OCI-LY3 (cell line): ENCODE measurements around the gene TTC4.
A peak's percentile ranks its signal among the peaks of the same experiment; 100 is the strongest.

Experiments used
- H2AFZ ChIP-seq: fragments of 200-600, 300-600 bp; shearing (Covaris generic); 2 replicates; pipeline ENCODE4 v1.6.0; 2014; ENCODE audit warnings: antibody characterized with exemption, low read depth, low read length
- H3K27ac ChIP-seq: fragments of 200-600, 300-600 bp; sonication (generic); 2 replicates; pipeline ENCODE4 v1.5.1; 2014; ENCODE audit warnings: mild to moderate bottlenecking, low read length, moderate library complexity, mixed read lengths
- H3K27me3 ChIP-seq: fragments of 200-600, 300-600 bp; sonication (generic); 2 replicates; pipeline ENCODE4 v1.6.1; 2014; ENCODE audit warnings: low read depth, low read length, mixed read lengths
- H3K36me3 ChIP-seq: fragments of 200-600, 300-600 bp; sonication (generic); replicated peaks from 2 replicates; pipeline ENCODE3; 2014; ENCODE audit warnings: low read depth, low read length, mixed read lengths
- H3K4me1 ChIP-seq: fragments of 300-600, 200-600 bp; sonication (generic); 2 replicates; pipeline ENCODE4 v1.6.1; 2014; ENCODE audit warnings: low read length, mixed read lengths
- H3K4me2 ChIP-seq: fragments of 200-600, 300-600 bp; sonication (generic); 2 replicates; pipeline ENCODE4 v1.6.1; 2014; ENCODE audit warnings: low read length, mixed read lengths
- H3K4me3 ChIP-seq: fragments of 300-600, 200-600 bp; sonication (generic); 2 replicates; pipeline ENCODE4 v1.5.1; 2014; ENCODE audit warnings: antibody characterized with exemption, mild to moderate bottlenecking, low read length, moderate library complexity
- H3K79me2 ChIP-seq: fragments of 300-600, 200-600 bp; shearing (Covaris generic); 2 replicates; pipeline ENCODE4 v1.6.1; 2014; ENCODE audit warnings: mild to moderate bottlenecking, low read length, mixed read lengths
- H3K9ac ChIP-seq: fragments of 300-600, 200-600 bp; shearing (Covaris generic); 2 replicates; pipeline ENCODE4 v1.6.0; 2014; ENCODE audit warnings: mild to moderate bottlenecking, low read length, moderate library complexity
- H3K9me3 ChIP-seq: fragments of 200-600, 300-600 bp; shearing (Covaris generic); 2 replicates; pipeline ENCODE4 v1.6.1; 2014; ENCODE audit warnings: low read length, mixed read lengths; ENCODE audit not compliant: insufficient read depth
- H4K20me1 ChIP-seq: fragments of 200-600, 300-600 bp; sonication (generic); 2 replicates; pipeline ENCODE4 v1.6.1; 2016; ENCODE audit warnings: low read length, mixed read lengths; ENCODE audit not compliant: insufficient read depth
- CTCF ChIP-seq: fragments of 200-600, 300-600 bp; sonication (generic); IDR thresholded peaks from 2 replicates; pipeline ENCODE4 v1.5.1; 2014; ENCODE audit warnings: antibody characterized with exemption, low read length, low read depth
- EZH2phosphoT487 ChIP-seq: fragments of 200-600 bp; shearing (Covaris generic); IDR thresholded peaks from 2 replicates; pipeline ENCODE4 v1.6.1; 2018; ENCODE audit warnings: antibody characterized with exemption, mixed run types, low read depth

Gene TTC4

GRCh38 chr1:54711536-54711935 lies 4.1 kb upstream of the TTC4 start:
- H3K4me2 ChIP-seq = no peak overlapping the region
- no peak overlapping the region for H2AFZ ChIP-seq
- H3K4me3 ChIP-seq = no peak overlapping the region
- no peak overlapping the region for H3K27ac ChIP-seq
- H3K4me1 ChIP-seq = peaks cover 5% of the 10 kb centered on the region; the same call in 1 of the 2 replicates
- H4K20me1 ChIP-seq = no peaks in the 10 kb centered on the region
- H3K36me3 ChIP-seq = no peaks in the 10 kb centered on the region
- H3K9ac ChIP-seq = no peak overlapping the region
- H3K79me2 ChIP-seq = peaks cover 9% of the 10 kb centered on the region
- TF ChIP-seq CTCF = no peak
- no peak for TF ChIP-seq EZH2phosphoT487
- no peaks in the 10 kb centered on the region for H3K27me3 ChIP-seq
- no peaks in the 10 kb centered on the region for H3K9me3 ChIP-seq

DNA sequence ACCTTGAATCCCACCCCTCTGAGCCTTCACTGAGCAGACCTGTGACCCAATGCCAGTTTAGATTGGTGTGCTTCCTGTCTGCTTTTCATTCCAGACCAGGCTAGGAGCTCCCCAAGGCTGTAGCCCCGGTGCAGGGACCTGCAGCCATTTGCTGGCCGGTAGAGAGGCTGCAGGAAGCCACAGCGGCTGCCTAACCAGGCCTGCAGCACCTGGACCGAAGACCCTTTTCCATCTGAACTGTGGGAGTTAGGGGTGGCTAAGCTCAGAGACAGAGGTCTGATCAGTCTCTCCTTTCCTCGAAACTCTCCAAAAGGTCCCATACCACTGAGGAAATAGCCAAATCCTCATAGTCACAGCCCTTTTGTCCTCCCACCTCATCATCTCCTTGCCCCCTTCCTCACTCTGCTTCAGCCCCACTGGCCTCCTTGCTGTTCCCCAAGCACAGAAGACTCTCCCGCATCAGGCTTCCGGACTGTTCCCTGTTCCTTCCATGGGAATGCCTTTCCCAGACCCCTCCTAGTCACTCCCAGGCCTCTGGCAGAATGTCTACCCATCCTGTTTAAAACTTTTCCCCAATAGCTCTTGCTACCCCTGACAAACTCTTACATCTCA lies 674 bp upstream of the TTC4 start:
- no peaks in the 10 kb centered on the region for H3K9me3 ChIP-seq
- no peak for TF ChIP-seq CTCF
- TF ChIP-seq EZH2phosphoT487 = no peak
- H3K4me1 ChIP-seq = peaks cover 11% of the 10 kb centered on the region
- H3K79me2 ChIP-seq = peaks cover 28% of the 10 kb centered on the region
- peak overlapping the region; percentile 46 for H3K9ac ChIP-seq
- peaks cover 5% of the 10 kb centered on the region for H3K36me3 ChIP-seq
- H3K27ac ChIP-seq = no peak overlapping the region
- no peaks in the 10 kb centered on the region for H3K27me3 ChIP-seq
- no peaks in the 10 kb centered on the region for H4K20me1 ChIP-seq
- peak overlapping the region; percentile 87 for H3K4me2 ChIP-seq
- peak overlapping the region; percentile 91 for H2AFZ ChIP-seq
- H3K4me3 ChIP-seq = peak overlapping the region; percentile 96

DNA sequence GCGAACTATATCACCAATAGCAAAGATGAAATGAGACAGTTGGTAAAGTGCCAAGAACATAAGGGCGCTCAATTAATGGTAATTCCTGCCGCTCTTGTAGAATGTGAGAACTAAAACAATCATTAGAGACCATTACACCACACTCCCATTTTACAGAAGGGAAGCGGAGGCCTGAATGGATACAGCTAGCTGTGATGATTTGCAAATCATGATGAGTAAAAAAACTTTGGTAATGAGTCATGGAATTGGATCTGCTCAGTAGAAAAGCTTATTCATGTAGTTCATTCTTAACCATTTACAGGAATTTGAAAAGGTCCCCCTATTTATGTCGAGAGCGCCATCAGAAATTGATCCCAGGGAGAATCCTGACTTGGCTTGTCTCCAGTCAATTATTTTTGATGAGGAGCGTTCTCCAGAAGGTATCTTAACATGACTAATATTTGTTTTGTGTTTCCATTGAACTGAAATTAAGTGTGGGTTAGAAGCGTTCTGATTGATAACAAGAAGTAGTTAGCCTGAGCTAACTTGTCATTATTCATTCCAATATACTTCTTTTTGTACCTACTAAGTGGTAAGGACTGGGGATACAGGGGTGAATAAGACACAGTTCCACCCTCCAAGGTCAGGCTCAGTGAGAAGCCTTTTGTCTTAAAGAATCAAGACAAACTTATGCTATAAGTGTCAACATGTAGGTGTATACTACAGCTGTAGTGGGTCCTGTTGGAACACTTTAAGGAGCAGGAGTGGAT lies 812 bp downstream of the TTC4 start:
- Histone ChIP-seq H2AFZ (peak overlapping the region; percentile 71; the same call in 1 of the 2 replicates), H3K79me2 (peaks cover 28% of the 10 kb centered on the region), H3K36me3 (peaks cover 13% of the 10 kb centered on the region), H4K20me1 (no peaks in the 10 kb centered on the region), H3K4me1 (peaks cover 11% of the 10 kb centered on the region), H3K9me3 (no peaks in the 10 kb centered on the region), H3K4me2 (peak overlapping the region; percentile 87), H3K9ac (peak overlapping the region; percentile 68), H3K27ac (peak overlapping the region; percentile 2), H3K27me3 (no peaks in the 10 kb centered on the region), H3K4me3 (peak overlapping the region; percentile 96)
- no peak for TF ChIP-seq EZH2phosphoT487
- TF ChIP-seq CTCF = no peak

GRCh38 chr1:54721719-54722118 lies 6.1 kb downstream of the TTC4 start:
- H3K9ac ChIP-seq = no peak overlapping the region
- H3K4me1 ChIP-seq = peaks cover 4% of the 10 kb centered on the region
- TF ChIP-seq EZH2phosphoT487 (no peak), CTCF (no peak)
- H3K9me3 ChIP-seq = no peaks in the 10 kb centered on the region
- no peak overlapping the region for H3K27ac ChIP-seq
- peaks cover 17% of the 10 kb centered on the region for H3K79me2 ChIP-seq
- H3K4me2 ChIP-seq = no peak overlapping the region
- H2AFZ ChIP-seq = no peak overlapping the region
- no peaks in the 10 kb centered on the region for H4K20me1 ChIP-seq
- no peaks in the 10 kb centered on the region for H3K27me3 ChIP-seq
- H3K4me3 ChIP-seq = no peak overlapping the region
- H3K36me3 ChIP-seq = peaks cover 52% of the 10 kb centered on the region
